GM21515 (cell line): ENCODE data around the gene RALGAPA2.

Experiments used
- ATAC-seq: cut with Tn5 transposase; IDR thresholded peaks from one replicate; pipeline ENCODE4 v1.9.1; 2021; ENCODE audit not compliant: unreplicated experiment

Gene RALGAPA2

GRCh38 chr20:20685635-20686034 is 26.8 kb downstream of the RALGAPA2 start:
- no peak for ATAC-seq

- no peak for ATAC-seq
These were observed 28.7 kb downstream of the RALGAPA2 start for GRCh38 chr20:20683481-20684321.

GRCh38 chr20:20683020-20683419 is 29.4 kb downstream of the RALGAPA2 start:
- ATAC-seq: no peak

GRCh38 chr20:20680991-20681508 is 31.4 kb downstream of the RALGAPA2 start:
- ATAC-seq: no peak

- no peak for ATAC-seq
These were observed 33.1 kb downstream of the RALGAPA2 start for GRCh38 chr20:20679316-20679715.

GRCh38 chr20:20677186-20677585 is 35.3 kb downstream of the RALGAPA2 start:
- no peak for ATAC-seq

GRCh38 chr20:20668639-20669038 is 43.8 kb downstream of the RALGAPA2 start:
- peak; percentile 98 for ATAC-seq

- ATAC-seq: no peak
These were observed 46.1 kb downstream of the RALGAPA2 start for GRCh38 chr20:20666359-20666758.

- ATAC-seq: no peak
These were observed 46.7 kb downstream of the RALGAPA2 start for GRCh38 chr20:20665606-20666332.

- ATAC-seq: peak; percentile 52
These were observed 47.5 kb downstream of the RALGAPA2 start for GRCh38 chr20:20664795-20665589.

- ATAC-seq: no peak
These were observed 48.6 kb downstream of the RALGAPA2 start for GRCh38 chr20:20663841-20664240.

GRCh38 chr20:20658871-20659431 is 53.5 kb downstream of the RALGAPA2 start:
- no peak for ATAC-seq

- ATAC-seq: no peak
These were observed 54.3 kb downstream of the RALGAPA2 start for GRCh38 chr20:20658123-20658522.

GRCh38 chr20:20657092-20657491 is 55.4 kb downstream of the RALGAPA2 start:
- no peak for ATAC-seq

GRCh38 chr20:20655883-20656282 is 56.6 kb downstream of the RALGAPA2 start:
- no peak for ATAC-seq

GRCh38 chr20:20649945-20650344 is 62.5 kb downstream of the RALGAPA2 start:
- ATAC-seq: no peak

- ATAC-seq: no peak
These were observed 68.5 kb downstream of the RALGAPA2 start for GRCh38 chr20:20643927-20644326.

- no peak for ATAC-seq
These were observed 70.7 kb downstream of the RALGAPA2 start for GRCh38 chr20:20641783-20642182.

GRCh38 chr20:20638878-20639277 is 73.6 kb downstream of the RALGAPA2 start:
- no peak for ATAC-seq

GRCh38 chr20:20637998-20638725 is 74.3 kb downstream of the RALGAPA2 start:
- no peak for ATAC-seq
